T-helper 2 cell treated with Interferon-gamma antibody and Interleukin-4, amounts not matched to agents 5 μg/mL and 100 μg/mL, for 36 hours (primary cell): ENCODE data around the gene CNOT10.
"Not testable (repeated sequence)": the region's sequence is repeated elsewhere in the genome, so short reads cannot be mapped to it uniquely, and the experiment has no call there.

ENCODE experiments used
- DNase-seq: peaks from one replicate; pipeline ENCODE4 v3.0.0; 2021; ENCODE audit warnings: low spot score
- H3K27ac Mint-ChIP-seq: one replicate; pipeline ENCODE4 v1.8.0; 2021; ENCODE audit warnings: mild to moderate bottlenecking, mixed read lengths
- H3K27me3 Mint-ChIP-seq: one replicate; pipeline ENCODE4 v1.8.0; 2021; ENCODE audit warnings: low read depth, mixed read lengths
- H3K36me3 Mint-ChIP-seq: one replicate; pipeline ENCODE4 v1.8.0; 2021; ENCODE audit warnings: low read depth, mixed read lengths
- H3K4me1 Mint-ChIP-seq: one replicate; pipeline ENCODE4 v1.8.0; 2021; ENCODE audit warnings: low read depth, mixed read lengths
- H3K4me3 Mint-ChIP-seq: one replicate; pipeline ENCODE4 v1.8.0; 2022; ENCODE audit warnings: mild to moderate bottlenecking, moderate library complexity, mixed read lengths
- H3K9me3 Mint-ChIP-seq: one replicate; pipeline ENCODE4 v1.8.0; 2021; ENCODE audit warnings: mixed read lengths

Gene CNOT10, protein sequence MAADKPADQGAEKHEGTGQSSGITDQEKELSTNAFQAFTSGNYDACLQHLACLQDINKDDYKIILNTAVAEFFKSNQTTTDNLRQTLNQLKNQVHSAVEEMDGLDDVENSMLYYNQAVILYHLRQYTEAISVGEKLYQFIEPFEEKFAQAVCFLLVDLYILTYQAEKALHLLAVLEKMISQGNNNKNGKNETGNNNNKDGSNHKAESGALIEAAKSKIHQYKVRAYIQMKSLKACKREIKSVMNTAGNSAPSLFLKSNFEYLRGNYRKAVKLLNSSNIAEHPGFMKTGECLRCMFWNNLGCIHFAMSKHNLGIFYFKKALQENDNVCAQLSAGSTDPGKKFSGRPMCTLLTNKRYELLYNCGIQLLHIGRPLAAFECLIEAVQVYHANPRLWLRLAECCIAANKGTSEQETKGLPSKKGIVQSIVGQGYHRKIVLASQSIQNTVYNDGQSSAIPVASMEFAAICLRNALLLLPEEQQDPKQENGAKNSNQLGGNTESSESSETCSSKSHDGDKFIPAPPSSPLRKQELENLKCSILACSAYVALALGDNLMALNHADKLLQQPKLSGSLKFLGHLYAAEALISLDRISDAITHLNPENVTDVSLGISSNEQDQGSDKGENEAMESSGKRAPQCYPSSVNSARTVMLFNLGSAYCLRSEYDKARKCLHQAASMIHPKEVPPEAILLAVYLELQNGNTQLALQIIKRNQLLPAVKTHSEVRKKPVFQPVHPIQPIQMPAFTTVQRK

DNA sequence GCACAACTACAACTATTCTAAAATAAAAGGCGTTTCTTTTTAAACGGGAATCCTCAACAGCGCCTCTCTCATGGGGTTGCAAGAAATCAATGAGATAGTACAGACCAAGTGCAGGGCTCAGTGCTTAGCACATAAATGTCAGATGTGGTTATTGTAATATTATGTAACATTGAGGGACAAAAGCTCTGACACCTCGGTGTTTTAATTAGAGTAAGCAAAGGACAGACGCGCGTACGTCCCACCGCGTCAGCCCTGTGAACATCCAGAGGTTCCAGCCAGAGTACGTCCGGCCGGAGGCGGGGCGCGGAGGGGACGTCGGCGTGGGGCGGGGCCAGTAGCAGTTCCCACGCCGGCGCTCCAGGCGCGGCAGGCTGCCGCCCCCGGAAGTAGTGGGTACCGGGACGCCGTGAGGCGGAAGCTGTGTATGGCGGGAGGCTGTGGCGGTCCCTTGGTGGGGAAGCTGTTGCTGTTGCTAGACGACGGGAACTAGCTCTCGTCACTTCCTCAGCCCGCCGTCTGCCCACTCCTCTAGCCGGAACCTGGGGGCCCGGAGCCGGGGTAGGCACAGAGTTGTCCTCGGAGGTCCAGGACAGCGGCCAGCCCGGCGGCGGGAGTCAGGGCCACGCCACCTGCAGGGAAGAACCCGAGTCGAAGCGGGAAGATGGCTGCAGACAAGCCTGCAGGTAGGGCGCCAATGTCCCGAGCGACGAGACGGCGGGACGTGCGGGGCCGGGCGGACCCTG, at the start of gene CNOT10:
TSS of gene CNOT10 (plus strand) at position 389 of the 743 bp plus-strand sequence. CDS start at position 662, 273 bp downstream.
- H3K27me3 Mint-ChIP-seq: no peaks in the 10 kb centered on the region
- peak within 1 kb of the TSS; percentile 95 for H3K4me3 Mint-ChIP-seq
- DNase-seq: peak; percentile 97
- peaks cover 12% of the 10 kb centered on the region for H3K36me3 Mint-ChIP-seq
- H3K27ac Mint-ChIP-seq: peak within 1 kb of the TSS; percentile 94
- H3K4me1 Mint-ChIP-seq: peaks cover 27% of the 10 kb centered on the region
- H3K9me3 Mint-ChIP-seq: no peaks in the 10 kb centered on the region

DNA sequence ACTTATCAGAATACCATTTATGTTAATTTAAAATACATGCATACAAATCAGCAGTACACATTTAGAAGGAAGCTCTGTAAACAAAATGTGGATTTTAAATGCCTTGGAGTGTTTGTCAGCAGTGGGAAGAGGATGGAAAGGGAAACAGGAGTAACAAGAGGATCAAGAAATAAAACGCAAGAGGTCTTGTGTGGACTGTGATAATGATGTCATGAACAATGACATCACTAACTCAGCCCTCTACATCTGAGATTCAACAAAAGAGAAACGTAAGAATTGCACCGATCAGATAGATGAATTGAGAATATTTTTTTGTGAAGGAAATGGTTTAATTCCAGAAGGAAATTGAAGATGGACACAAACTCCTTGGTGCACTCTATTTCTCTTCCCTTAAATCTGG, 44.0 kb upstream of the CNOT10 start:
- Mint-ChIP-seq H3K9me3 (no peaks in the 10 kb centered on the region), H3K4me3 (no peak overlapping the region), H3K4me1 (no peaks in the 10 kb centered on the region)

DNA sequence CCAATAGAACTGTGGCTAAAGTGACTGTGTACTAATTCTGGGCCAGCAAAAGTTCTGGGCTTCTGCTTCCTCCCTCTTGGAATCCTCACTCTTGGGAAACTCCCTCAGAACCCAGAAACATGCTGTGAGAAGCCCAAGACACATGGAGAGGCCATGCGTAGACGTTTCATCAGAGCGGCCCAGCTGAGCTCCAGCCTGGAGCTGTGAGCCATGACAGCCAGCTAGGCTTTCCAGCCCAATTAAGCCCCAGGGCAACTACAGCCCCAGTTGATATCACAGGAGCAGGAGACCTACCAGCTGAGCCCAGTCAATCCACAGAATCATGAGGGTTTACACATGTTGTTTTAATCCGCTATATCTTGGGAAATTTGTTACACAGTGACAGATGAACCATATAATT, 43.6 kb upstream of the CNOT10 start:
- DNase-seq: no peak
- Mint-ChIP-seq H3K4me3 (no peak overlapping the region), H3K4me1 (no peaks in the 10 kb centered on the region), H3K27ac (no peak overlapping the region), H3K9me3 (no peaks in the 10 kb centered on the region), H3K36me3 (no peaks in the 10 kb centered on the region), H3K27me3 (peaks cover 21% of the 10 kb centered on the region)

More for the DNA sequence above, 44.0 kb upstream of the CNOT10 start:
- Mint-ChIP-seq H3K27ac (no peak overlapping the region), H3K27me3 (peaks cover 21% of the 10 kb centered on the region), H3K36me3 (no peaks in the 10 kb centered on the region)
- no peak for DNase-seq

DNA sequence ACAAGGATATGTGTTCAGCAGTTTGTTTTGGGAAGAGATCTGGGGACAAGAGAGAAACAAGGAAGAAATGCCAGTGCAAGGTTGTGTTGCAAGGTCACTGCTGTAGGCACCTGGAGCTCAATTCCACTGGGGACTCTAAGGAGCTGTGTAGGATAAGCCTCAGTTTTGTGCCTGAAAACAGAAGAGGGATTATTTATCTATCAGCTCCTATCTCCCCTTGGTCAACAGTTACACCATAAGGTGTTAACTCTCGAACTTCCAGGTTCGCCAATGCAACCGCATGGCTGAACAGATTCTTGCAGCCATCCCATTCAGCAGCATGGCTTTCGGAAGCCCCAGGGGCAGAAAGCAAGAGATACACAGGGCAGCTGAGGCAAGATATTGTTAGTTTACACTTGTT, 41.6 kb upstream of the CNOT10 start:
- no peaks in the 10 kb centered on the region for H3K9me3 Mint-ChIP-seq
- no peak for DNase-seq
- no peak overlapping the region for H3K27ac Mint-ChIP-seq
- no peaks in the 10 kb centered on the region for H3K36me3 Mint-ChIP-seq
- H3K27me3 Mint-ChIP-seq: peaks cover 23% of the 10 kb centered on the region
- no peaks in the 10 kb centered on the region for H3K4me1 Mint-ChIP-seq
- H3K4me3 Mint-ChIP-seq: no peak overlapping the region

DNA sequence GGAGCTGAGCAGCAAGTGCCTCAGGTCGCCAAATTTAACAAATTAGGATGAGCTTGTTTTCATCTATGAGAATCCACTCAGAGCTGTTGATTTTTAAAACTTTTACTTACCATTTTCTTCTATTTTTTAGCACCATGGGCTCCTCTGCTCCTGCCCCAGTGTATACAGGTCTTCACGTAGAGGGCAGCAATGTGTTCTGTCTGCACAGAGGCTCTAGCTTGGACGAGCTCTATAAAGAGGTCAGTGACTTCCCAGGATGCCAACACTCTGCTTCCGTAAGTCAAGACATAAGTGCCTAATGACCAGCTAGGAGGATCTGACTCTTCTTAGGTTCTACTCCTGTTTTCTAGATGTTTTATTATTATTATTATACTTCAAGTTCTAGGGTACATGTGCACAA, 41.2 kb upstream of the CNOT10 start:
- DNase-seq: no peak
- no peaks in the 10 kb centered on the region for H3K36me3 Mint-ChIP-seq
- no peak overlapping the region for H3K4me3 Mint-ChIP-seq
- H3K27ac Mint-ChIP-seq: no peak overlapping the region
- peaks cover 27% of the 10 kb centered on the region for H3K27me3 Mint-ChIP-seq
- no peaks in the 10 kb centered on the region for H3K9me3 Mint-ChIP-seq
- H3K4me1 Mint-ChIP-seq: no peaks in the 10 kb centered on the region

DNA sequence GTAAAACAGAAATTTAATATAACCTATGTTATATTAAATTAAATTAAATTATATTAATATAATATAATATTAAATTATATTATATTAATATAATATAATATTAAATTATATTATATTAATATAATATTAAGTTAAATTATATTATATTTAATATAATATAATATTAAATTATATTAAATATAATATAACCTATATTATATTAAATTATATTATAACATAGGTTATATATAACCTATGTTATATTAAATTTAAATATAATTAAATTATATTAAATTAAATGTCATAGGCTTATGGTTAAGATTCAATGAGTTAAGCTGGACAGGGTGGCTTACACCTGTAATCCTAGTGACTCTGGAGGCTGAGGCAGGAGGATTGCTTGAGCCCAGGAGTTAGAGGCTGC, 40.6 kb upstream of the CNOT10 start:
- H3K27ac Mint-ChIP-seq: no peak overlapping the region
- no peak for DNase-seq
- no peaks in the 10 kb centered on the region for H3K36me3 Mint-ChIP-seq
- H3K27me3 Mint-ChIP-seq: peaks cover 27% of the 10 kb centered on the region
- H3K9me3 Mint-ChIP-seq: no peaks in the 10 kb centered on the region
- no peak overlapping the region for H3K4me3 Mint-ChIP-seq
- no peaks in the 10 kb centered on the region for H3K4me1 Mint-ChIP-seq

DNA sequence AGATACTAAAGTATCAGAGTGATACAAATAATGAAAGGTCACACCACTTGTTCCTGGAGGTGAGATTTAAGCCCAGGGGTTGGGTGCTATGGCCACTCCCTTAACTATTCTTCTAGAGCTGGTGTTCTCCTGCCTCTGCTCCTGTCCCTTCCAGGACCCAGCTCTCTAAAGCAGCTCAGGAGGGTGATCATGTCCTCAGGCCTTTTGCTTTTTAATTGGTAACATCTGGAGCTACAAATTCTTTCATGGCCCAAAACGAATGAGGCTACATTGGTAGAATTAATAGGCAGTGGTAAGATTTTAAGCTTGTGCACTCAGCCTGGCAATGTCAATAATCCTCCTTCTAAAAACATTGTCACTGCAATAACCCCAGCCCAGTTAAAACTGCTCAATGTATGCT, 38.2 kb upstream of the CNOT10 start:
- H3K36me3 Mint-ChIP-seq: no peaks in the 10 kb centered on the region
- no peaks in the 10 kb centered on the region for H3K9me3 Mint-ChIP-seq
- H3K4me3 Mint-ChIP-seq: no peak overlapping the region
- H3K4me1 Mint-ChIP-seq: no peaks in the 10 kb centered on the region
- H3K27ac Mint-ChIP-seq: no peak overlapping the region
- peaks cover 12% of the 10 kb centered on the region for H3K27me3 Mint-ChIP-seq
- no peak for DNase-seq

DNA sequence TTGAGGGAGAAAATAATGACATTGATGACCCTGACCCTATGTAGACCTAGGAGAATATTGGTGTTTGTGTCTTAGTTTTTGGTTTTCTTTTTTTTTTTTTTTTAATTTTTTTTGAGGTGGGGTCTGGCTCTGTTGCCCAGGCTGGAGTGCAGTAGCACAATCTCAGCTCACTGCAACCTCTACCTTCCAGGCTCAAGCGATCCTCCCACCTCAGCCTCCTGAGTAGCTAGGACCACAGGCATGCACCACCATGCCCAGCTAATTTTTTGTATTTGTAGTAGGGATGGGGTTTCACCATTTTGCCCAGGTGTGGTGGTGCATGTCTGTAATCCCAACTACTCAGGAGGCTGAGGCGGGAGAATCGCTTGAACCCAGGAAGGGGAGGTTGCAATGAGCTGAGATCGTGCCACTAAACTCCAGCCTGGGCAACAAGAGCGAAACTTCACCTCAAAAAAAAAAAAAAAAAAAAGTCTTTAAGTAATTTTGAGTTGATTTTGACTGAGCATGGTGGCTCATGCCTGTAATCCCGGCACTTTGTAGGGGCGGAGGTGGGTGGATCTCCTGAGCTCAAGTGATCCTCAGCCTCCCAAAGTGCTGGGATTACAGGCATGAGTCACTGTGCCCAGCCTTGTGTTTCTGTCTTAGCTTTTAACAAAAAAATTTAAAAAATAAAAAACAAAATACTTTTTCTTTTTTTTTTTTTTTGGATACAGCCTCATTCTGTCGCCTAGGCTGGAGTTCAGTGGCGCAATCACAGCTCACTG, 32.5 kb upstream of the CNOT10 start:
- H3K4me1 Mint-ChIP-seq, H3K4me3 Mint-ChIP-seq: not testable (repeated sequence)

DNA sequence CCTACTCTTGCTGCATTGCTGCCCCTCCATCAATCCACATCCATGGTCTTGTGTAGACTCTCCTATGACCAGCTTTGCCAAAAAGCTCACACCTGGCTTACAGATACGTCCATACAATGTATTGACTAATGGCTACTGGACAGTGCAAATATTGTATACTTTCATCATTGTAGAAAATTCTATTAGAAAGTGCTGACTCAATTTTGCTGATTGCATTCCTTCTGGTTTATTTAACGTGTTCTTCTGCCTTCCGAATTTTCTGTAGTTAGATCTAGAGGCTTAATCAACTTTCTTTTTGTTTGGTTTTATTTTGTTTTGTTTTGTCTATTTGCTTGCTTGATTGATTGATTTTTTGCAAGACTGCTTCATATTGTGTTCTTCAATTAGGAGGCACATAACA, 29.8 kb upstream of the CNOT10 start:
- no peak for DNase-seq
- peaks cover 22% of the 10 kb centered on the region for H3K27me3 Mint-ChIP-seq
- no peaks in the 10 kb centered on the region for H3K4me1 Mint-ChIP-seq
- no peak overlapping the region for H3K27ac Mint-ChIP-seq
- no peak overlapping the region for H3K4me3 Mint-ChIP-seq
- H3K9me3 Mint-ChIP-seq: peaks cover 4% of the 10 kb centered on the region
- H3K36me3 Mint-ChIP-seq: no peaks in the 10 kb centered on the region

More for the DNA sequence above, 32.5 kb upstream of the CNOT10 start:
- not testable (repeated sequence) for H3K9me3 Mint-ChIP-seq, H3K36me3 Mint-ChIP-seq, DNase-seq, H3K27ac Mint-ChIP-seq
- H3K27me3 Mint-ChIP-seq: peaks cover 23% of the 10 kb centered on the region

DNA sequence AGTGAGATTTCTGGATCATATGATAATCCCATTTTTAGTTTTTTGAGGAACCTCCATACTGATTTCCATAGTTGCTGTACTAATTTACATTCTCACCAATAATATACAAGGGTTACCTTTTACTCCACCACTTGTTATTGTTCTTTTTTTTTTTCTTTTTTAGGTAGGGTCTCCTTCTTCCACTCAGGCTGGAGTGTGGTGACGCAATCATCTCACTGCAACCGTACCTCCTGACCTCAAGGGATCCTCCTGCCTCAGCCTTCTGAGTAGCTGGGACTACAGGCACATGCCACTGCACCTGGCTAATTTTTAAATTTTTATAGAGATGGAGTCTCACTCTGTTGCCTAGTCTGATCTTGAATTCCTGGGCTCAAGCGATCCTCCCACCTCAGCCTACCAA, 24.4 kb upstream of the CNOT10 start:
- Mint-ChIP-seq H3K9me3 (no peaks in the 10 kb centered on the region), H3K27me3 (peaks cover 22% of the 10 kb centered on the region), H3K36me3 (no peaks in the 10 kb centered on the region), H3K27ac (no peak overlapping the region), H3K4me1 (no peaks in the 10 kb centered on the region), H3K4me3 (no peak overlapping the region)
- no peak for DNase-seq

DNA sequence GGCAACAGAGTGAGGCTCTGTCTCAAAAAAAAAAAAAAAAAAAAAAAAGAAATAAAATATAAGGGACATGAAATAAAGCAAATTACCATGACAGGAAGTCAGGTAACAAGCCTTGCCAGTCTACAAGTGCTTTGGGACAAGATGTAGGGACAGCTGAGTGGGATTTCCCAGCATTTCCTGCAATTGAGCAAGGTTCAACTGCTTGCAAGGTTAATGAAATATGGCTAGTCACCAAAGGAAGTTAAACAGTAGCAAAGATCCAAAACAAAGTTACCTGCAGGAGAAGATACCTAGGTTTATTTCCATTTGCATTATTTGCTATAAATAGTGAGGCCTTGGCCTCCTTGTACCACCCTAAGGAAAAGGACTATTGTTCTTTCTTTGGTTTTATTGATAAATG, 22.3 kb upstream of the CNOT10 start:
- Mint-ChIP-seq H3K9me3 (no peaks in the 10 kb centered on the region), H3K27me3 (peaks cover 9% of the 10 kb centered on the region), H3K4me1 (no peaks in the 10 kb centered on the region), H3K27ac (no peak overlapping the region), H3K36me3 (no peaks in the 10 kb centered on the region), H3K4me3 (no peak overlapping the region)
- DNase-seq: no peak

DNA sequence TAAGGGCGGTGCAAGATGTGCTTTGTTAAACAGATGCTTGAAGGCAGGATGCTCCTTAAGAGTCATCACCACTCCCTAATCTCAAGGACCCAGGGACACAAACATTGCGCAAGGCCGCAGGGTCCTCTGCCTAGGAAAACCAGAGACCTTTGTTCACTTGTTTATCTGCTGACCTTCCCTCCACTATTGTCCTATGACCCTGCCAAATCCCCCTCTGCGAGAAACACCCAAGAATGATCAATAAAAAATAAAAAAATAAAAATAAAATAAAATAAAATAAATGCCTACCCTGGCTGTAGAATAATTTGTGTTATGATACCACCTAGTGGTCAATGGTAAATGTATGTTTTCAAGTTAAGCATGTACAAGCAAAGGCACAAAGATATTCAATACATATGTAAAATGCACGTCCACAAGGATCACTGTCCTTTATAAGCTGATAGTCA, 20.3 kb upstream of the CNOT10 start:
- DNase-seq, H3K36me3 Mint-ChIP-seq, H3K27ac Mint-ChIP-seq, H3K9me3 Mint-ChIP-seq, H3K4me3 Mint-ChIP-seq, H3K27me3 Mint-ChIP-seq, H3K4me1 Mint-ChIP-seq: not testable (repeated sequence)

DNA sequence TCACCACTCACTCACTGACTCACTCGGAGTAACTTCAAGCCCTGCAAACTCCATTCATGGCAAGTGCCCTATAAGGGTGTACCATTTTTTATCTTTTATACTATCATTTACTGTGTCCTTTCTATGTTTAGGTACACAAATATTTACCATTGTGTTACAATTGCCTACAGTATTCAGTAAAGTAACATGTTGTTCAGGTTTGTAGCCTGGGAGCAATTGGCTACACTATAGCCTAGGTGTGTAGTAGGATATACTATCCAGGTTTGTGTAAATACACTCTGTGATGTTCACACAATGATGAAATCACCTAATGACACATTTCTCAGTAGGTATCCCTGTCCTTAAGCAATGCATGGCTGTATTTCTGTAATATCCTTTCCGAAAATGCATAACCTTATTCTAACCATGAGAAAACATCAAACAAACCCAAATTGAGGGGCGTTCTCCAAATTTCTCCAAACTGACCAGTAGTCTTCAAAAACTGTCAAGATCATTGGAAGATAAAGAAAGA, 17.9 kb upstream of the CNOT10 start:
- Mint-ChIP-seq H3K9me3 (no peaks in the 10 kb centered on the region), H3K27ac (no peak overlapping the region), H3K4me3 (no peak overlapping the region), H3K27me3 (peaks cover 14% of the 10 kb centered on the region), H3K36me3 (no peaks in the 10 kb centered on the region), H3K4me1 (no peaks in the 10 kb centered on the region)
- no peak for DNase-seq
